Measurements from ENCODE around the gene FES.

GRCh38 chr15:90879730-90880366 lies 4.5 kb upstream of the FES start:
- TF ChIP-seq CTCF (IDR thresholded peaks at IDR 0.05) (no peak), POLR2A (IDR thresholded peaks at IDR 0.05) (no peak)
